Loucy (cell line): ENCODE results near the gene C4BPB.

ENCODE experiments used
- H2AFZ ChIP-seq: fragments of 200-600 bp; sonication (generic); 2 replicates; pipeline ENCODE4 v1.6.0; 2016; ENCODE audit warnings: antibody characterized with exemption, mild to moderate bottlenecking, low read length, moderate library complexity
- H3F3A ChIP-seq: fragments of 200-600 bp; 2 replicates; pipeline ENCODE4 v1.6.0; 2016; ENCODE audit warnings: antibody characterized with exemption, low read depth, mild to moderate bottlenecking
- H3K27me3 ChIP-seq: fragments of 200-600 bp; sonication (generic); 2 replicates; pipeline ENCODE4 v1.6.1; 2014; ENCODE audit warnings: low read length, mild to moderate bottlenecking; ENCODE audit not compliant: insufficient read depth, poor library complexity, severe bottlenecking
- H3K36me3 ChIP-seq: fragments of 200-600 bp; sonication (generic); 2 replicates; pipeline ENCODE4 v1.6.1; 2016; ENCODE audit warnings: low read length; ENCODE audit not compliant: insufficient read depth
- H3K4me1 ChIP-seq: fragments of 200-600 bp; sonication (generic); 2 replicates; pipeline ENCODE4 v1.5.1; 2014; ENCODE audit warnings: low read length, mild to moderate bottlenecking; ENCODE audit not compliant: insufficient read depth, poor library complexity, severe bottlenecking
- H3K4me2 ChIP-seq: fragments of 200-600 bp; sonication (generic); 2 replicates; pipeline ENCODE4 v1.6.0; 2014; ENCODE audit warnings: antibody characterized with exemption, low read length, low read depth, mild to moderate bottlenecking; ENCODE audit not compliant: poor library complexity, severe bottlenecking
- H3K4me3 ChIP-seq: fragments of 200-600 bp; sonication (generic); 2 replicates; pipeline ENCODE4 v1.5.1; 2014; ENCODE audit warnings: low read length, mild to moderate bottlenecking, mixed read lengths; ENCODE audit not compliant: poor library complexity, severe bottlenecking
- H3K79me2 ChIP-seq: fragments of 200-600 bp; sonication (generic); 2 replicates; pipeline ENCODE4 v1.6.1; 2014; ENCODE audit warnings: low read length; ENCODE audit not compliant: insufficient read depth
- H3K9ac ChIP-seq: fragments of 200-600 bp; sonication (generic); 2 replicates; pipeline ENCODE4 v1.6.0; 2014; ENCODE audit warnings: mild to moderate bottlenecking, low read depth, low read length, moderate library complexity; ENCODE audit not compliant: poor library complexity, severe bottlenecking
- H3K9me2 ChIP-seq: fragments of 200-600 bp; sonication (generic); replicated peaks from 2 replicates; pipeline ENCODE4 v1.6.1; 2016; ENCODE audit warnings: low read depth, low read length, mixed read lengths
- H3K9me3 ChIP-seq: fragments of 200-600 bp; sonication (generic); 2 replicates; pipeline ENCODE4 v1.6.1; 2014; ENCODE audit warnings: mild to moderate bottlenecking, antibody characterized with exemption, low read length, low read depth; ENCODE audit not compliant: insufficient read depth
- H4K20me1 ChIP-seq: fragments of 200-600 bp; sonication (generic); 2 replicates; pipeline ENCODE4 v1.6.0; 2014; ENCODE audit warnings: antibody characterized with exemption, low read length, mild to moderate bottlenecking; ENCODE audit not compliant: insufficient read depth, poor library complexity, severe bottlenecking
- CTCF ChIP-seq: fragments of 200-600 bp; sonication (generic); conservative IDR thresholded peaks from 2 replicates; pipeline ENCODE4 v1.5.1; 2014; ENCODE audit warnings: mild to moderate bottlenecking, antibody characterized with exemption, low read length
- EZH2phosphoT487 ChIP-seq: fragments of 200-600 bp; IDR thresholded peaks from 2 replicates; pipeline ENCODE4 v1.6.1; 2018; ENCODE audit warnings: antibody characterized with exemption, mild to moderate bottlenecking, moderate library complexity, borderline replicate concordance

C4BPB gene

GRCh38 chr1:207060596-207060995, 28.1 kb upstream of the C4BPB start:
- H4K20me1 ChIP-seq: no peaks in the 10 kb centered on the region
- H2AFZ ChIP-seq: no peak overlapping the region
- no peaks in the 10 kb centered on the region for H3K4me1 ChIP-seq
- H3K36me3 ChIP-seq: no peaks in the 10 kb centered on the region
- no peaks in the 10 kb centered on the region for H3K79me2 ChIP-seq
- H3K9ac ChIP-seq: no peak overlapping the region
- TF ChIP-seq CTCF (no peak), EZH2phosphoT487 (no peak)
- no peaks in the 10 kb centered on the region for H3K9me2 ChIP-seq
- H3K9me3 ChIP-seq: no peaks in the 10 kb centered on the region
- H3K4me3 ChIP-seq: no peak overlapping the region
- no peaks in the 10 kb centered on the region for H3K27me3 ChIP-seq
- H3K4me2 ChIP-seq: no peak overlapping the region
- H3F3A ChIP-seq: no peaks in the 10 kb centered on the region

GRCh38 chr1:207062058-207062457, 26.6 kb upstream of the C4BPB start:
- H2AFZ ChIP-seq: no peak overlapping the region
- H3K9ac ChIP-seq: no peak overlapping the region
- H3K4me1 ChIP-seq: no peaks in the 10 kb centered on the region
- H3K4me3 ChIP-seq: no peak overlapping the region
- H3K79me2 ChIP-seq: no peaks in the 10 kb centered on the region
- no peaks in the 10 kb centered on the region for H3K9me2 ChIP-seq
- H3K4me2 ChIP-seq: no peak overlapping the region
- H3K36me3 ChIP-seq: no peaks in the 10 kb centered on the region
- no peaks in the 10 kb centered on the region for H3K27me3 ChIP-seq
- TF ChIP-seq CTCF (no peak), EZH2phosphoT487 (no peak)
- no peaks in the 10 kb centered on the region for H4K20me1 ChIP-seq
- H3K9me3 ChIP-seq: no peaks in the 10 kb centered on the region
- H3F3A ChIP-seq: no peaks in the 10 kb centered on the region

- no peak overlapping the region for H3K9ac ChIP-seq
- no peaks in the 10 kb centered on the region for H3K79me2 ChIP-seq
- H3K36me3 ChIP-seq: no peaks in the 10 kb centered on the region
- no peak overlapping the region for H2AFZ ChIP-seq
- no peak overlapping the region for H3K4me3 ChIP-seq
- H3K27me3 ChIP-seq: no peaks in the 10 kb centered on the region
- no peaks in the 10 kb centered on the region for H3F3A ChIP-seq
- TF ChIP-seq CTCF (no peak), EZH2phosphoT487 (no peak)
- H3K4me2 ChIP-seq: no peak overlapping the region
- no peaks in the 10 kb centered on the region for H4K20me1 ChIP-seq
- no peaks in the 10 kb centered on the region for H3K9me3 ChIP-seq
- no peaks in the 10 kb centered on the region for H3K9me2 ChIP-seq
- H3K4me1 ChIP-seq: no peaks in the 10 kb centered on the region
These were observed 25.6 kb upstream of the C4BPB start for GRCh38 chr1:207063014-207063413.
